Glutamatergic neuron (in vitro differentiated cells): ENCODE results near the gene FZD10. TPM values are rescaled to one million over a fixed set of nuclear protein-coding genes. Genes with fewer than 3 reads are reported as not detected.
A peak's percentile ranks its signal among the peaks of the same experiment; 100 is the strongest.

ENCODE experiments used
- DNase-seq: peaks from one replicate; pipeline ENCODE4 v3.0.0; 2022
- H3K27ac Mint-ChIP-seq: one replicate; pipeline ENCODE4 v1.8.0; 2020; ENCODE audit warnings: mild to moderate bottlenecking, mixed read lengths, inconsistent platforms; ENCODE audit not compliant: unreplicated experiment
- H3K27me3 Mint-ChIP-seq: one replicate; pipeline ENCODE4 v1.8.0; 2020; ENCODE audit warnings: mild to moderate bottlenecking, moderate library complexity, mixed read lengths, inconsistent platforms; ENCODE audit not compliant: unreplicated experiment
- H3K36me3 Mint-ChIP-seq: one replicate; pipeline ENCODE4 v1.8.0; 2020; ENCODE audit warnings: mild to moderate bottlenecking, mixed read lengths, inconsistent platforms; ENCODE audit not compliant: unreplicated experiment
- H3K4me1 Mint-ChIP-seq: one replicate; pipeline ENCODE4 v1.8.0; 2020; ENCODE audit warnings: mild to moderate bottlenecking, low read depth, mixed read lengths, inconsistent platforms; ENCODE audit not compliant: unreplicated experiment
- H3K4me3 Mint-ChIP-seq: one replicate; pipeline ENCODE4 v1.8.0; 2020; ENCODE audit warnings: mild to moderate bottlenecking, mixed read lengths, inconsistent platforms; ENCODE audit not compliant: unreplicated experiment
- H3K9me3 Mint-ChIP-seq: one replicate; pipeline ENCODE4 v1.8.0; 2020; ENCODE audit warnings: mild to moderate bottlenecking, moderate library complexity, mixed read lengths, inconsistent platforms; ENCODE audit not compliant: unreplicated experiment
- total RNA-seq: library from RNA; stranded (reverse); fragmentation: NEBNext Ultra II Directional; extraction: Animal tissue kit (Norgen Biotek cat#: 25700); gene quantifications from one replicate; pipeline ENCODE4 v1.2.1, GENCODE V29; 2021; ENCODE audit not compliant: unreplicated experiment
- TF ChIP-seq, protein P1 (sequence below): fragments of 200-600 bp; sonication (generic); IDR thresholded peaks from one replicate; pipeline ENCODE4 v1.5.0; 2021; ENCODE audit not compliant: partially characterized antibody, unreplicated experiment

The FZD10 gene
- total RNA-seq, 1 donor from 2014 or later, result not detected

DNA sequence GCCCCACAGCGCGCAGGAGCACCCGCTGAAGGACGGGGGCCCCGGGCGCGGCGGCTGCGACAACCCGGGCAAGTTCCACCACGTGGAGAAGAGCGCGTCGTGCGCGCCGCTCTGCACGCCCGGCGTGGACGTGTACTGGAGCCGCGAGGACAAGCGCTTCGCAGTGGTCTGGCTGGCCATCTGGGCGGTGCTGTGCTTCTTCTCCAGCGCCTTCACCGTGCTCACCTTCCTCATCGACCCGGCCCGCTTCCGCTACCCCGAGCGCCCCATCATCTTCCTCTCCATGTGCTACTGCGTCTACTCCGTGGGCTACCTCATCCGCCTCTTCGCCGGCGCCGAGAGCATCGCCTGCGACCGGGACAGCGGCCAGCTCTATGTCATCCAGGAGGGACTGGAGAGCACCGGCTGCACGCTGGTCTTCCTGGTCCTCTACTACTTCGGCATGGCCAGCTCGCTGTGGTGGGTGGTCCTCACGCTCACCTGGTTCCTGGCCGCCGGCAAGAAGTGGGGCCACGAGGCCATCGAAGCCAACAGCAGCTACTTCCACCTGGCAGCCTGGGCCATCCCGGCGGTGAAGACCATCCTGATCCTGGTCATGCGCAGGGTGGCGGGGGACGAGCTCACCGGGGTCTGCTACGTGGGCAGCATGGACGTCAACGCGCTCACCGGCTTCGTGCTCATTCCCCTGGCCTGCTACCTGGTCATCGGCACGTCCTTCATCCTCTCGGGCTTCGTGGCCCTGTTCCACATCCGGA is 1.4 kb downstream of the FZD10 start:
- H3K27me3 Mint-ChIP-seq, result peaks cover 17% of the 10 kb centered on the region
- TF ChIP-seq, protein P1, sequence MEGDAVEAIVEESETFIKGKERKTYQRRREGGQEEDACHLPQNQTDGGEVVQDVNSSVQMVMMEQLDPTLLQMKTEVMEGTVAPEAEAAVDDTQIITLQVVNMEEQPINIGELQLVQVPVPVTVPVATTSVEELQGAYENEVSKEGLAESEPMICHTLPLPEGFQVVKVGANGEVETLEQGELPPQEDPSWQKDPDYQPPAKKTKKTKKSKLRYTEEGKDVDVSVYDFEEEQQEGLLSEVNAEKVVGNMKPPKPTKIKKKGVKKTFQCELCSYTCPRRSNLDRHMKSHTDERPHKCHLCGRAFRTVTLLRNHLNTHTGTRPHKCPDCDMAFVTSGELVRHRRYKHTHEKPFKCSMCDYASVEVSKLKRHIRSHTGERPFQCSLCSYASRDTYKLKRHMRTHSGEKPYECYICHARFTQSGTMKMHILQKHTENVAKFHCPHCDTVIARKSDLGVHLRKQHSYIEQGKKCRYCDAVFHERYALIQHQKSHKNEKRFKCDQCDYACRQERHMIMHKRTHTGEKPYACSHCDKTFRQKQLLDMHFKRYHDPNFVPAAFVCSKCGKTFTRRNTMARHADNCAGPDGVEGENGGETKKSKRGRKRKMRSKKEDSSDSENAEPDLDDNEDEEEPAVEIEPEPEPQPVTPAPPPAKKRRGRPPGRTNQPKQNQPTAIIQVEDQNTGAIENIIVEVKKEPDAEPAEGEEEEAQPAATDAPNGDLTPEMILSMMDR, result no peak
- peaks cover 3% of the 10 kb centered on the region for H3K9me3 Mint-ChIP-seq
- DNase-seq, result no peak
- H3K4me3 Mint-ChIP-seq, result peak overlapping the region; percentile 71
- no peak overlapping the region for H3K27ac Mint-ChIP-seq
- peaks cover 4% of the 10 kb centered on the region for H3K36me3 Mint-ChIP-seq
- no peaks in the 10 kb centered on the region for H3K4me1 Mint-ChIP-seq

DNA sequence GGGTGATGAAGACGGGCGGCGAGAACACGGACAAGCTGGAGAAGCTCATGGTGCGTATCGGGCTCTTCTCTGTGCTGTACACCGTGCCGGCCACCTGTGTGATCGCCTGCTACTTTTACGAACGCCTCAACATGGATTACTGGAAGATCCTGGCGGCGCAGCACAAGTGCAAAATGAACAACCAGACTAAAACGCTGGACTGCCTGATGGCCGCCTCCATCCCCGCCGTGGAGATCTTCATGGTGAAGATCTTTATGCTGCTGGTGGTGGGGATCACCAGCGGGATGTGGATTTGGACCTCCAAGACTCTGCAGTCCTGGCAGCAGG is 1.9 kb downstream of the FZD10 start:
- Mint-ChIP-seq H3K4me3 (no peak overlapping the region), H3K4me1 (no peaks in the 10 kb centered on the region), H3K27me3 (peaks cover 17% of the 10 kb centered on the region), H3K36me3 (peaks cover 4% of the 10 kb centered on the region), H3K9me3 (peaks cover 3% of the 10 kb centered on the region), H3K27ac (no peak overlapping the region)
- DNase-seq, result no peak
- TF ChIP-seq, protein P1, result no peak

DNA sequence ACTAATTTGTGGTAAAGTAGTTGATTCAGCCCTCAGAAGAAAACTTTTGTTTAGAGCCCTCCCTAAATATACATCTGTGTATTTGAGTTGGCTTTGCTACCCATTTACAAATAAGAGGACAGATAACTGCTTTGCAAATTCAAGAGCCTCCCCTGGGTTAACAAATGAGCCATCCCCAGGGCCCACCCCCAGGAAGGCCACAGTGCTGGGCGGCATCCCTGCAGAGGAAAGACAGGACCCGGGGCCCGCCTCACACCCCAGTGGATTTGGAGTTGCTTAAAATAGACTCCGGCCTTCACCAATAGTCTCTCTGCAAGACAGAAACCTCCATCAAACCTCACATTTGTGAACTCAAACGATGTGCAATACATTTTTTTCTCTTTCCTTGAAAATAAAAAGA is 2.7 kb downstream of the FZD10 start:
- DNase-seq, result no peak
- Mint-ChIP-seq H3K9me3 (peaks cover 3% of the 10 kb centered on the region), H3K27me3 (peaks cover 17% of the 10 kb centered on the region), H3K27ac (no peak overlapping the region), H3K4me1 (no peaks in the 10 kb centered on the region), H3K36me3 (peaks cover 4% of the 10 kb centered on the region), H3K4me3 (no peak overlapping the region)
- TF ChIP-seq, protein P1, result no peak

DNA sequence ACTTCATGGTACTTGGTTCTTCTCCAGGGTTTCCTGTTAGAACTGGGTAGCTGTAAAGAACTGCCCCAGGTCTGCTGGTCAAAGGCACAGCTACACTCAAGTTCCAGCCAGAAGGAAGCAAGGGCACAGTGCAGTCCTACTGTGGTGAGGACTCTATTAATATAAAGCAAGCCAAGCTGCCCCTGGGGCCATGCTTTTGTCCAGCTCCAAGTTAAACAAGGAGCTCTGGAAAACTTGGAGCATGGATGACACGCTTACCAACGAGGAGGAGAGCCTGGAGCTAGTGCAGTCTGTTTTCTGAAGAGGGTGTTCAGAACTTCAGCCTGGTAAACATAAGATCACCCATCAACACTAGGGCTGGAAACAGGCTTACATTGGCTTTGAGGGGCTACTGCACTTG is 4.0 kb downstream of the FZD10 start:
- peaks cover 13% of the 10 kb centered on the region for H3K27me3 Mint-ChIP-seq
- no peak overlapping the region for H3K4me3 Mint-ChIP-seq
- no peak for DNase-seq
- H3K9me3 Mint-ChIP-seq, result peaks cover 3% of the 10 kb centered on the region
- peaks cover 4% of the 10 kb centered on the region for H3K36me3 Mint-ChIP-seq
- no peaks in the 10 kb centered on the region for H3K4me1 Mint-ChIP-seq
- TF ChIP-seq, protein P1, result no peak
- no peak overlapping the region for H3K27ac Mint-ChIP-seq

DNA sequence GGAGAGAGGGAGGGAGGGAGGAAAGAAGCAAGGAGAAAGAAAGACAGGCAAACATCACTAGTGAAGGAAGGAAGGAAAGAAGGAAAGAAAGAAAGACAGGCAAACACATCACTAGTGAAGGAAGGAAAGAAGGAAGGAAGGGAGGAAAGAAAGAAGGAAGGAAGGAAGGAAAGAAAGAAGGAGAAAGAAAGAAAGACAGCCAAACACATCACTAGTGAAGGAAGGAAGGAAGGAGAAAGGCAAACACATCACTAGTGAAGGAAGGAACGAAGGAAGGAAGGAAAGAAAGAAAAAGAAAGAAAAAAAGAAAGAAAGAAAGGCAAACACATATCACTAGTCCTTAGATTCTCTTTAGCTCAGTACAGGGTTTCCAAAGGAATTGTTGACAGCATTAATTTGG is 5.3 kb downstream of the FZD10 start:
- H3K27ac Mint-ChIP-seq, result no peak overlapping the region
- H3K4me1 Mint-ChIP-seq, result no peaks in the 10 kb centered on the region
- peaks cover 4% of the 10 kb centered on the region for H3K36me3 Mint-ChIP-seq
- TF ChIP-seq, protein P1, result no peak
- no peak for DNase-seq
- H3K9me3 Mint-ChIP-seq, result peaks cover 3% of the 10 kb centered on the region
- peaks cover 13% of the 10 kb centered on the region for H3K27me3 Mint-ChIP-seq
- no peak overlapping the region for H3K4me3 Mint-ChIP-seq
